Nephron (organoid): Measurements from ENCODE around the gene RAB11FIP3.

Source experiments
- H3K27ac Mint-ChIP-seq, 3 experiments: 2 replicates each; pipeline ENCODE4 v1.8.0; 2020; ENCODE audit warnings: mixed read lengths in 3 of 3, mild to moderate bottlenecking in 2 of 3, moderate library complexity in 1 of 3
- H3K27me3 Mint-ChIP-seq: 2 replicates; pipeline ENCODE4 v1.8.0; 2021; ENCODE audit warnings: low read depth, mild to moderate bottlenecking, moderate library complexity, mixed read lengths
- H3K36me3 Mint-ChIP-seq: 2 replicates; pipeline ENCODE4 v1.8.0; 2020; ENCODE audit warnings: low read depth, mixed read lengths
- H3K4me1 Mint-ChIP-seq: 2 replicates; pipeline ENCODE4 v1.8.0; 2020; ENCODE audit warnings: mixed read lengths
- H3K4me3 Mint-ChIP-seq, 3 experiments: 2 replicates each; pipeline ENCODE4 v1.8.0; 2020; ENCODE audit warnings: mild to moderate bottlenecking in 3 of 3, mixed read lengths in 3 of 3, moderate library complexity in 2 of 3
- H3K9me3 Mint-ChIP-seq: 2 replicates; pipeline ENCODE4 v1.8.0; 2020; ENCODE audit warnings: mixed read lengths
- TF ChIP-seq, protein P1 (sequence below), 3 experiments: fragments of 200-600 bp; sonication (generic); IDR thresholded peaks; one replicate each; pipeline ENCODE4 v1.5.0; 2021; ENCODE audit warnings: antibody characterized with exemption in 3 of 3; ENCODE audit not compliant: unreplicated experiment in 3 of 3

RAB11FIP3 gene

DNA sequence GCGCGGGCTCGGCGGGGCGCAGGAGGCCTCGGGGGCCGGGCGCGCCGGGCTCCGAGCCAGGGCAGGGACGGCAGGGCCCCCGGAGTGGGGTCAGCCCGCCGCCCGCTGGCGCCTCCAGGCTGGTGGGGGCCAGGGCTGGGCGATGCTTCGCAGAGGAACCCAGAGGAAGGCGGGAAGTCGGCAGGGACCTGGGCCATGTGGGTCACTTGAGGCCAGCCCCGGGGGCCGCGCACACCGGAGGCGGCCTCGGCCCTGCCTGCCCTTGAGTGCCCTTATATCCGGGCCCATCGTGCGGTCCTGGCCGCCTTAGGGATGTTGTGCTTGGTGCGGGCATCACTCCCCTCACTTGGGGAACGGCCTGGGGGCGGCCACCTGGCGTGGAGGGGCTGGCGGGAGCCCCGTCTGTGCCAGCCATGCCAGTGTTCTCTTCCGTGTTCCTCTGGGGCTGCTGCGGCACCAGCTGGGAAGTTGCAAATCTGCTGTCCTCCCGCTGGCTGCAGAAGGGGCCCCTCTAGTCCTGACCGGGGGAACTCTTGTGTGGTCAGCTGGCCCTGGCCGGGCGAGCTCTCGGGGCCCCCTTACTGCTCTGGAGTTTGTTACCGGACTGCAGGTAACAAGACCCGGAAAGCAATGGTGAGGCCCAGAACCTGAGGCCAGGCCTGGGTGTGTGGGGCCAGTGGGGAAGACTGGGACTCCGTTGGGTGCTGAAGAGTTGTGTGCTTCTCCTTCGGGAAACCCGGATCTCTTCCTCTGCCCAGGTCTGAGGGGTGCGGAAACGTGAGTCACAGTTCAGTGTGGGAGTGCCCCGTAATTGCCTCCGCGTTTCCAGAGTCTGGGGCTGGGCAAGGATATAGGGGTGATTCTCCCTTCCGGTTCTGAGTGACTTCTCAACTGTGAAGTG lies 102.9 kb downstream of the RAB11FIP3 start:
- H3K4me1 Mint-ChIP-seq, result peaks cover 22% of the 10 kb centered on the region
- TF ChIP-seq, protein P1, sequence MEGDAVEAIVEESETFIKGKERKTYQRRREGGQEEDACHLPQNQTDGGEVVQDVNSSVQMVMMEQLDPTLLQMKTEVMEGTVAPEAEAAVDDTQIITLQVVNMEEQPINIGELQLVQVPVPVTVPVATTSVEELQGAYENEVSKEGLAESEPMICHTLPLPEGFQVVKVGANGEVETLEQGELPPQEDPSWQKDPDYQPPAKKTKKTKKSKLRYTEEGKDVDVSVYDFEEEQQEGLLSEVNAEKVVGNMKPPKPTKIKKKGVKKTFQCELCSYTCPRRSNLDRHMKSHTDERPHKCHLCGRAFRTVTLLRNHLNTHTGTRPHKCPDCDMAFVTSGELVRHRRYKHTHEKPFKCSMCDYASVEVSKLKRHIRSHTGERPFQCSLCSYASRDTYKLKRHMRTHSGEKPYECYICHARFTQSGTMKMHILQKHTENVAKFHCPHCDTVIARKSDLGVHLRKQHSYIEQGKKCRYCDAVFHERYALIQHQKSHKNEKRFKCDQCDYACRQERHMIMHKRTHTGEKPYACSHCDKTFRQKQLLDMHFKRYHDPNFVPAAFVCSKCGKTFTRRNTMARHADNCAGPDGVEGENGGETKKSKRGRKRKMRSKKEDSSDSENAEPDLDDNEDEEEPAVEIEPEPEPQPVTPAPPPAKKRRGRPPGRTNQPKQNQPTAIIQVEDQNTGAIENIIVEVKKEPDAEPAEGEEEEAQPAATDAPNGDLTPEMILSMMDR (IDR thresholded peaks at IDR 0.05; ENCODE audit: unreplicated experiment in 3 of 3), result no peak
- H3K27me3 Mint-ChIP-seq, result no peaks in the 10 kb centered on the region
- H3K27ac Mint-ChIP-seq, result peak overlapping the region; percentile 68 to 75 (median 75)
- peaks cover 4% of the 10 kb centered on the region for H3K36me3 Mint-ChIP-seq
- H3K9me3 Mint-ChIP-seq, result no peaks in the 10 kb centered on the region
- H3K4me3 Mint-ChIP-seq, result peak overlapping the region; percentile 85 to 92 (median 88)

DNA sequence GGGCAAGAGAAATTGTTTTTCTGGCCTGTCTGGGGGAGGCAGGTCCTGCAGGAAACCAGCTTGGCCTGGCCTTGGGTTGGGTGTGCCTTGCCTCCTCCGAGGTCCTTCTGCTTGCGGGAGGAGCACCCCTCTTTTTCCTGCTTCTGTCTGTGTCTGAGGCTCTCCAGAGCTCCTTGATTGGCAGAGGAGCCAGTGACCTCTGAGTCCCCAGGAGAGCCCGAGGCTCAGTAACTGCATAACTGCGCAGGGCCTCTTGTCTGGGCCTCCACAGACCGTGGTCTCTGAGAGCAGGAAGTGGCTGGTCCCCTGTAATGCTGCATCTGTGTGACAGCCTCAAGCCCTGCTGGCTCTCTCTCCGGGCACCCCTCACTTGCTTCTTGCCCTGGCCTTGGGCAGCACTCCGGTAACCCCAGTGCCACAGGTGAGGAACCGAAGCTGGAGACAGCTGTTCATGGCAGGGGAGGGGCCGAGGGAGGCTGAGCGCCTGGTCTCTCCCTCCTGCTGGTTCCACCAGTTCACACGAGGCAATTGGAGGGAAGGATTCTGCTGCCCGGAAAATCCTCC lies 103.6 kb downstream of the RAB11FIP3 start:
- Mint-ChIP-seq H3K9me3 (no peaks in the 10 kb centered on the region), H3K36me3 (peaks cover 3% of the 10 kb centered on the region), H3K4me3 (peak overlapping the region; percentile 85 to 92 (median 88)), H3K4me1 (peaks cover 22% of the 10 kb centered on the region), H3K27ac (peak overlapping the region; percentile 68 to 75 (median 75)), H3K27me3 (no peaks in the 10 kb centered on the region)
- TF ChIP-seq, protein P1 (IDR thresholded peaks at IDR 0.05; ENCODE audit: unreplicated experiment in 3 of 3), result no peak

DNA sequence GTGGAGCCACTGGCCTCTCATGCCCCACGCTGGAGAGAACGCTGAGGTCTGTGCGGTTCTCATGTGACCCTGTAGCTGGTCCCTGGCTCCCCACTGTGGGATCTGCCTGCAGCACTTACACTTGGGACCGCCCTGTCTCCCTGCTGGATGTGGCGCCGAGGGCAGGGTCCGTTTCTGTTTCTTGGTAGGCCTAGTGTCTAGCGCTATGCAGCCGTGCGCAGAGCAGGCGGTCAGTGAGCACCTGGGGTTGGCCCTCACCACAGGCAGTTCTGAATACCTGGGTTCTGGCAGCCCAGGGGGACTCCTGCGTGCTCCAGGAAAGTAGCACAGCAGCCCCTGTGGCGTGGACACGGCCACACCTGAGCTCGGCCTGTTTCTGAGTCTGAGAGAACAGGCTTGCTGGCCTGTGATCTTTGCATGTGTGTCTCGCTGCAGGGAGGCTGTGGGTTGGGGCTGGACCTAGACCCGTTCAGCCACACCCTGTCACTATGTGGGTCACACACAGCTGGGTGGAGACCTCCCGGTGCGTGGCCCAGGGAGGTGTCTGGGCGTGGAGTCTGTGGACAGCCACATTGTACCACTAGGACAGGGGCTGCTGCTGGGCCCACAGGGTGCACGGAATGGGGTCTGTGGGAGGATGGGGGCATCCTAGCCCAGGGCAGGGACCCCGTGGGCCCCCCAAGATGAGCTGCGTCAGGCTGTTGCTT lies 104.8 kb downstream of the RAB11FIP3 start:
- peaks cover 3% of the 10 kb centered on the region for H3K36me3 Mint-ChIP-seq
- no peaks in the 10 kb centered on the region for H3K9me3 Mint-ChIP-seq
- peak overlapping the region; percentile 85 to 92 (median 88) for H3K4me3 Mint-ChIP-seq
- no peaks in the 10 kb centered on the region for H3K27me3 Mint-ChIP-seq
- H3K27ac Mint-ChIP-seq, result peak overlapping the region in 2 of 3 experiments; percentile 52 to 55
- TF ChIP-seq, protein P1 (IDR thresholded peaks at IDR 0.05; ENCODE audit: unreplicated experiment in 3 of 3), result no peak
- H3K4me1 Mint-ChIP-seq, result peaks cover 21% of the 10 kb centered on the region

DNA sequence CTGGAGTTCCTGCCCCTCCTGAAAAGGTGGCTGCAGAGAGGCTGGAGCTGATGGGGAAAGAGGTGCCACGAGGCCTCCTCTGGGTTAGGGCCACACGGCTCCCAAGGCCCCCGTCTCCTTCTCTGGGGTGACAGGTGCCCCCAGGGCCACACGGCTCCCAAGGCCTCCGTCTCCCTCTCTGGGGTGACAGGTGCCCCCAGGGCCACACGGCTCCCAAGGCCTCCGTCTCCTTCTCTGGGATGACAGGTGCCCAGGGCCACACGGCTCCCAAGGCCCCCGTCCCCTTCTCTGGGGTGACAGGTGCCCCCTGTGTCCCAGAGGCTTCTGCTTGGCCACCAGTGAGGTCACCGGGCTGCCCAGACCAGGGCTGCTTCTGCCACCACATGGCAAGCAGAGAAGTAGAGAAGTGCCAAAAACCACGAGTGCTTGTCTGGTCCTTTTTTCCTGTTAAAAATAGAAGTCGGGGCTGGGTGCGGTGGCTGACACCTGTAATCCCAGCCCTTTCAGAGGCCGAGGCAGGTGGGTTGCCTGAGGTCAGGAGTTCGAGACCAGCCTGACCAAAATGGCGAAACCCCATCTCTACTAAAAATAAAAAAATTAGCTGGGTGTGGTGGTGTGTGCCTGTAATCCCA lies 106.2 kb downstream of the RAB11FIP3 start:
- Mint-ChIP-seq H3K9me3 (no peaks in the 10 kb centered on the region), H3K27ac (no peak overlapping the region), H3K27me3 (no peaks in the 10 kb centered on the region), H3K4me1 (peaks cover 12% of the 10 kb centered on the region), H3K4me3 (no peak overlapping the region), H3K36me3 (no peaks in the 10 kb centered on the region)
- TF ChIP-seq, protein P1 (IDR thresholded peaks at IDR 0.05; ENCODE audit: unreplicated experiment in 3 of 3), result no peak

DNA sequence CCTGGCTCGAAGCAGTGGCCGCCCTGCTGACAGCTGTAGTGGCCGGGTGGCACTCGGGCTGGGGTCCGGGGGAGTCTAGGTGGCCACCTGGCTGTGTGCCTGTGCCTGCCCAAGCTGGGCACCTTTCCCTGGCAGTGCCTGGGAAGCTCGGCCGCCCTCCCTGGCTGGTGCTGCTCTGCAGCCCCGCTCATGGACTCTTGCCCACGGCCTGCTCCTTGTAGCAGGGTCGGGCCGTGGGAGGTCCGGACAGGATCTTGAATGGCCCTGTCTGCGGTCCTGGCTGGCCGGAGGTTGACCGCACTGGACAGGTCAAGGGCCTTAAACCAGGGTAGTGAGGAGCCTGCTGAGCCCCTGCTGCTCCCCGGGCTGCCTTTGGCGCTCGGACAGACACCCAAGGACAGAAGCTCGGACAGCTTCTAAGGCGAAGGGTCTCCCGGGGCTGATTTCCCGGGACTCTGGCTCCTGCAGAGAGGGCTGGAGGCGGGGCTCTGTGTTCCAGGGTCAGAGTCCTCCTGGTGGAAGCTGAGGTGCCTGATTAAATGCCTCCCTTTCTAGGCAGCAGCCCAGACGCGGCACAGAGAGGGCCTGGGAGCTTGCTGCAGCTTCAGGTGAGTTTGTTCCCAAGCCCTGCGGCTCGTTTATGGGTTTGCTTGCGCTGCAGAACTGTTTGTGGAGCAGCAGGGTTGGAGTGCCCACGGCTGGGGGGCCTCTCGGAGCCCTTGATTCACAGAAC lies 108.1 kb downstream of the RAB11FIP3 start:
- Mint-ChIP-seq H3K36me3 (peaks cover 3% of the 10 kb centered on the region), H3K27me3 (no peaks in the 10 kb centered on the region)
- TF ChIP-seq, protein P1 (IDR thresholded peaks at IDR 0.05; ENCODE audit: unreplicated experiment in 3 of 3), result no peak

More for the DNA sequence above, 108.1 kb downstream of the RAB11FIP3 start:
- Mint-ChIP-seq H3K4me3 (peak overlapping the region in 1 of 3 experiments; percentile 5), H3K9me3 (no peaks in the 10 kb centered on the region), H3K4me1 (peaks cover 10% of the 10 kb centered on the region), H3K27ac (peak overlapping the region in 1 of 3 experiments; percentile 27)
